H1 (cell line): Measurements from ENCODE around the gene PRDM15.

Experiments
- CREB1 ChIP-seq: IDR thresholded peaks from 2 replicates; pipeline ENCODE4 v1.6.1; 2012; ENCODE audit warnings: inconsistent platforms
- EZH2 ChIP-seq: fragments of 200-600 bp; sonication (generic); IDR thresholded peaks from 2 replicates; pipeline ENCODE4 v1.7.1; 2012; ENCODE audit warnings: low read depth, mild to moderate bottlenecking, moderate library complexity, low read length, inconsistent platforms; ENCODE audit not compliant: severe bottlenecking
- GABPA ChIP-seq: IDR thresholded peaks from 2 replicates; pipeline ENCODE4 v1.6.1; 2011; ENCODE audit warnings: mild to moderate bottlenecking, low read length, moderate library complexity, borderline replicate concordance; ENCODE audit not compliant: insufficient read depth
- GTF2F1 ChIP-seq: IDR thresholded peaks from 2 replicates; pipeline ENCODE4 v1.6.1; 2012; ENCODE audit warnings: low read depth, low read length, improper control_type of control experiment, borderline replicate concordance
- HDAC6 ChIP-seq: IDR thresholded peaks from one replicate; pipeline ENCODE4 v1.7.1; 2012; ENCODE audit warnings: low read depth, mild to moderate bottlenecking, inconsistent platforms, low read length, moderate library complexity
- POLR2A ChIP-seq, 2 experiments: IDR thresholded peaks; 1 replicate in 1 of 2; 2 replicates in 1 of 2; pipeline ENCODE4 v1.6.1; 2011; ENCODE audit warnings: low read depth in 2 of 2, low read length in 2 of 2, mild to moderate bottlenecking in 2 of 2; ENCODE audit errors: control extremely low read depth in 1 of 2
- POLR2AphosphoS5 ChIP-seq: IDR thresholded peaks from 2 replicates; pipeline ENCODE4 v1.6.1; 2011; ENCODE audit warnings: low read depth, low read length
- TCF12 ChIP-seq: IDR thresholded peaks from 2 replicates; pipeline ENCODE4 v1.6.1; 2011; ENCODE audit warnings: low read depth, mild to moderate bottlenecking, low read length
- YY1 ChIP-seq: IDR thresholded peaks from 2 replicates; pipeline ENCODE4 v1.6.1; 2011; ENCODE audit warnings: low read depth, mild to moderate bottlenecking, low read length
- TF ChIP-seq, protein P1 (sequence below), 3 experiments: IDR thresholded peaks; 1 replicate in 2 of 3; 2 replicates in 1 of 3; pipeline versions ENCODE4 v1.5.1 to v1.6.1; 2011; ENCODE audit warnings: low read length in 3 of 3, mild to moderate bottlenecking in 3 of 3, inconsistent platforms in 2 of 3, low read depth in 1 of 3, moderate library complexity in 1 of 3; ENCODE audit not compliant: insufficient read depth in 1 of 3; ENCODE audit errors: control extremely low read depth in 1 of 3

DNA sequence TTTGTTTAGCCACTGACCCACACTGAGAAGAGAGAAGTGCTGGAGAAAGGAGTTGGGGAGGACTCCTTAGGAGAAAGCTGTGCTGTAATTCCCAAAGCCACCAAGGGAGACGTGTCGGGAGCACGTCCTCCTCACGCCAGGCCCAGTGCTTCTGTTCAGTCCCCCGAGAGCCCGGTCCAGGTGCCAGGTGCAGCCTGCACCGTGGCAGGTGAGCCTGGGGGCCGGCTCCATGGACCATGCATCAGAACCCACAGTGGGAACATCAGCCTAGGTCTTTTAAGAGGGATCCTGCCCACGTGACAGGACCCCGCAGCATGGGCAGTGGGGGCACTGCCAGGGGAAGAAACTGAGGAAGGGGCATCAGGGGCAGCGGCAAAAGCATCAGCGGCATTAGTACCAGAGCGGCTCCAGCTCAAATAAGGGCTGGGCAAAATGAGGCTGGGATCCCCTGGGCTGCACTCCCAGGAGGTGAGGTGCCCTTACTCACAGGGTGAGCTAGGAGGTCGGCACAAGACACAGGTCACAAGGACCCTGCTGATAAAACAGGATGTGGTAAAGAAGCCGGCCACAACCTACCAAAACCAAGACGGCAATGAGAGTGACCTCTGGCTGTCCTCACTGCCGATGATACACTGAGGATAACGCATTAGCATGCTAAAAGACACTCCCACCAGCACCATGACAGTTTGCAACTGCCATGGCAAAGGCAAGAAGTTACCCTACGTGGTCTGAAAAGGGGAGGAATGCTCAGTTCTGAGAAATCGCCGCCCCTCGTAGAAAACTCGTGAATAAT, 24.6 kb upstream of the PRDM15 start:
- TF ChIP-seq EZH2 (no peak), TCF12 (no peak), GTF2F1 (no peak), CREB1 (no peak), POLR2A (IDR thresholded peaks at IDR 0.05; ENCODE audit: control extremely low read depth in 1 of 2, low read depth in 2 of 2, low read length in 2 of 2) (no peak), GABPA (no peak), POLR2AphosphoS5 (no peak), YY1 (no peak), HDAC6 (no peak)
- TF ChIP-seq, protein P1, sequence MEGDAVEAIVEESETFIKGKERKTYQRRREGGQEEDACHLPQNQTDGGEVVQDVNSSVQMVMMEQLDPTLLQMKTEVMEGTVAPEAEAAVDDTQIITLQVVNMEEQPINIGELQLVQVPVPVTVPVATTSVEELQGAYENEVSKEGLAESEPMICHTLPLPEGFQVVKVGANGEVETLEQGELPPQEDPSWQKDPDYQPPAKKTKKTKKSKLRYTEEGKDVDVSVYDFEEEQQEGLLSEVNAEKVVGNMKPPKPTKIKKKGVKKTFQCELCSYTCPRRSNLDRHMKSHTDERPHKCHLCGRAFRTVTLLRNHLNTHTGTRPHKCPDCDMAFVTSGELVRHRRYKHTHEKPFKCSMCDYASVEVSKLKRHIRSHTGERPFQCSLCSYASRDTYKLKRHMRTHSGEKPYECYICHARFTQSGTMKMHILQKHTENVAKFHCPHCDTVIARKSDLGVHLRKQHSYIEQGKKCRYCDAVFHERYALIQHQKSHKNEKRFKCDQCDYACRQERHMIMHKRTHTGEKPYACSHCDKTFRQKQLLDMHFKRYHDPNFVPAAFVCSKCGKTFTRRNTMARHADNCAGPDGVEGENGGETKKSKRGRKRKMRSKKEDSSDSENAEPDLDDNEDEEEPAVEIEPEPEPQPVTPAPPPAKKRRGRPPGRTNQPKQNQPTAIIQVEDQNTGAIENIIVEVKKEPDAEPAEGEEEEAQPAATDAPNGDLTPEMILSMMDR (IDR thresholded peaks at IDR 0.05; ENCODE audit: control extremely low read depth in 1 of 3, insufficient read depth in 1 of 3, low read depth in 1 of 3, low read length in 3 of 3), result no peak
